ENCODE measurements around the gene SEC24A.
"Not testable (repeated sequence)": the region's sequence is repeated elsewhere in the genome, so short reads cannot be mapped to it uniquely, and the experiment has no call there.

Gene SEC24A

GRCh38 chr5:134650660-134651059 is 2.1 kb downstream of the SEC24A start:
- DNase-seq (ENCODE audit: low spot score), result not testable (repeated sequence)

GRCh38 chr5:134651531-134651930 is 2.9 kb downstream of the SEC24A start:
- no peak for DNase-seq (ENCODE audit: low spot score)

DNA sequence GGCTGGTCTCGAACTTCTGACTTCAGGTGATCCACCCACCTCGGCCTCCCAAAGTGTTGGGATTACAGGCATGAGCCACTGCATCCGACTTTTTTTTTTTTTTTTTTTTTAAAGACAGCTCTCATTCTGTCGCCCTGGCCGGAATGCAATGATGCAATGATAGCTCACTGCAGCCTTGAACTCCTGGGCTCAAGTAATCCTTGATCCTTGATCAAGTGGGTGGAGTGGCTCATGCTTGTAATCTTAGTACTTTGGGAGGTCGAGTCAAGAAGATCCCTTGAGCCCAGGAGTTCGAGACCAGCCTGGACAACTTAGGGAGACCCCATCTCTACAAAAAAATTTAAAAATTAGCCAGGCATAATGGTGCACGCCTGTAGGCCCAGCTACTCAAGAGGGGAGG is 8.1 kb downstream of the SEC24A start:
- DNase-seq (ENCODE audit: low spot score), result no peak

- no peak for DNase-seq (ENCODE audit: low spot score)
These were observed 10.9 kb downstream of the SEC24A start for GRCh38 chr5:134659456-134659855.

DNA sequence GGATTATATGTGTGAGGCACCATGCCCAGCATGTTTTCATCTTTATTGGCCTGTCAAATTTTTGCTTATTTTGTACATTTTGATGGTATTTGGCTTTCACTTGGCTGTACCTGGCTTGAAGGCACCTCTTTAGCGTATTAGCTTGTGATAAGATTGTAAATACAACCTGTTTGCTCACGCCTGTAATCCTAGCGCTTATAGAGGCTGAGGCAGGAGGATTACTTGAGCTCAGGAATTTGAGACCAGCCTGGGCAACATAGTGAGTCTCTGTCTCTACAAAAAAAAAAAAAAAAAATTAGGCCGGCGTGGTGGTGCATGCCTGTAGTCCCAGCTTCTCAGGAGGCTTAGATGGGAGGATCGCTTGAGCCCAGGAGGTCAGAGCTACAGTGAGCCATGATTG is 11.3 kb downstream of the SEC24A start:
- no peak for DNase-seq (ENCODE audit: low spot score)

DNA sequence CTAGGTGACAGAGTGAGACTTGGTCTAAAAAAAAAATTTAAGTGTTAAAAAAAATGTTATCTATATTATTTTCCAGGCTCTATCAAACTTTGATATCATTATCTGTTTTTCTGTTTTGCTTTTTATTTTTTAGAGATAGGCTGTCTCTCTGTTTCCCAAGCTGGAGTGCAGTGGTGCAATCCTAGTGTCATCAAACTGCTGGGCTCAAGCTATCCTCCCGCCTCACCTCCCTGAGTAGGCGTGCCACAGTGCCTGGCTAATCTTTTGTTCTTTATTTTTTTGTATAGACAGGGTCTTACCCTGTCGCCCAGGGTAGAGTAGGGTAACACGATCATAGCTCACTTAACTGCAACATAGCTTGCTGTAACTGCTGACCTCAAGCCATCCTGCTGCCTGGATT is 14.4 kb downstream of the SEC24A start:
- no peak for DNase-seq (ENCODE audit: low spot score)

DNA sequence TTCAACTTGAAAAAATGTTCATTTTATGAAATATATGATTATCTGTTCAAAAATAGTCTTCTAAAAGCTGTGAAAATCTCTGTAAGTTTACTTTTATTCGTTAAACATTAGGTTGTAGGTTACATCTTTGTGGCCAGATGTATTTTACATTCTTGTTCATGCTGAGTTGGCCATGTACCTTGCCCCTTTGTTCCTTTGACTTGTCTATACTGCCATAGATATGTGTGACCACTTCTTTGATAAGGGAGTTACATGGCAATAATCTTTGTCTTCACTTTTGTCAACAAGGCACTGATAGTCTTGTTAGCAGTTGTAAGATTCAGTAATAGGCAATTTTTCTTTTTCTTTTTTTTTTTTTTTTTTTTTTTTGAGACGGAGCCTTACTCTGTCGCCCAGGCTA is 15.9 kb downstream of the SEC24A start:
- DNase-seq (ENCODE audit: low spot score), result no peak

- DNase-seq (ENCODE audit: low spot score), result not testable (repeated sequence)
These were observed 25.0 kb downstream of the SEC24A start for GRCh38 chr5:134673546-134673945.

GRCh38 chr5:134677357-134677756 is 28.8 kb downstream of the SEC24A start:
- DNase-seq (ENCODE audit: low spot score), result not testable (repeated sequence)

- DNase-seq (ENCODE audit: low spot score), result not testable (repeated sequence)
These were observed 41.6 kb downstream of the SEC24A start for GRCh38 chr5:134690144-134690543.

DNA sequence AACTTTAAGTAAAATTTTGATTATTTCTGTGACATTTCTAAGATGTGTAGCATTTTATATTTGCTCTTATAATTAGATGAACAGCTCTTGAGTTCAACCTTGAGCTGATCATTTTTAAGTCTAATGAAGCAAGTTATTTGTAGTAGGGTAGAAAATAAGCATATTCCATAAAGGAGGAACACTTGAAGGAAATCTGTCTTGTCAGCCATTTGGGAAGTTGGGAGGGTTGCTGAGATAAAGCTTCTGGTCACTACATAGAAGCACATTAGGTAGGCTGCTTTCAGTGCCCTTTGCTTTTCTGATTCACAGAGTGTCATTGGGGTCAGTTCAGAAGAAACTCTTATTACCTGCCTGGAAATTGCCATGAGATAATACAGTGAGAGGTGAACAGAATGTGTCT is 44.1 kb downstream of the SEC24A start:
- DNase-seq (ENCODE audit: low spot score), result no peak

DNA sequence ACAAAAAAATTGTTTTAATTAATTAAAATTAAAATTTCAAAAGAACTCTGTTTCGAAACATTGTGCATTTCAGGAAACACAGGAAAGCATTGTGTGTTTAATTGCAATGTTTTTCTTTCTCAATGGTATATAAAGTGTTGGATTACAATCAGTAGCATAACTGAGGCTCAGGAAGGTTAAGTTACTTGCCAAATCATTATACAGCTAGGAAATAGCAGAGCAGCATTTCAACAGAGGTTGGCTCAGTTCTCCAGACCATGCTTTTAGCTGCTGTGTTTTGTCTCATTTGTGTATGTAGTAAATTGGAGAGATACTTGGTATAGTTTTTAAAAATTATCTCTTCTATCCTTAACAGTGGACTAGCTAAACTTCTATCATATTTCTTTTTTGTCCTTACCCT is 59.7 kb downstream of the SEC24A start:
- DNase-seq (ENCODE audit: low spot score), result no peak

- DNase-seq (ENCODE audit: low spot score), result no peak
These were observed 65.5 kb downstream of the SEC24A start for GRCh38 chr5:134714120-134714519.

DNA sequence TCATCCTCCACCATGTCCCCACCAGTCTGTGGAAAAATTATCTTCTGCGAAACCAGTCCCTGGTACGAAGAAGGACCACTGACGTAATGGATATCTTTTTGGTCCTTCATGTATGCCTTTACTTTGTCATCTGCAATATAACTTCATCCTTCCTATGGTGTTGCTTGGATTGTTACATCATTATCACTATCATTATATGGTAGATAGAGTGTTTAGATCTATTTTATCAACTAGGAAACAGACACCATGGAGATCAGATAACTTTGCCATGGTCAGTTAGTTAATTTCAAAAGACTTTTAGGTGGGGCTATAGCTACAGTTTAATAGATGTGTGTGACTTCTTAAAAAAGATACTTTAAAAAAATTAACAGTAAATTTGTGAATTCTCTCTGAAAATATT is 66.0 kb downstream of the SEC24A start:
- no peak for DNase-seq (ENCODE audit: low spot score)

DNA sequence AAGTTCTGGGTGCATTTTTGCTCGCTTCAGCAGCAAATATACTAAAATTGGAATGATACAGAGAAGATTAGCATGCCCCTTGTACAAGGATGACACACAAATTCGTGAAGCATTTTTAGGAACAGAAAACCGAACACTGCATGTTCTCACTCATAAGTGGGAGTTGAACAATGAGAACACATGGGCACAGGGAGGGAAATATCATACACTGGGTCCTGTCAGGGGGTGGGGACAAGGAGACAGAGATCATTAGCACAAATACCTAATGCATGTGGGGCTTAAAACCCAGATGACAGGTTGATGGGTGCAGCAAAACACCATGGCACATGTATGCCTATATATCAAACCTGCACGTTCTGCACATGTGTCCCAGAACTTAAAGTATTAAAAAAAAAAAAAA is 66.9 kb downstream of the SEC24A start:
- DNase-seq (ENCODE audit: low spot score), result not testable (repeated sequence)

DNA sequence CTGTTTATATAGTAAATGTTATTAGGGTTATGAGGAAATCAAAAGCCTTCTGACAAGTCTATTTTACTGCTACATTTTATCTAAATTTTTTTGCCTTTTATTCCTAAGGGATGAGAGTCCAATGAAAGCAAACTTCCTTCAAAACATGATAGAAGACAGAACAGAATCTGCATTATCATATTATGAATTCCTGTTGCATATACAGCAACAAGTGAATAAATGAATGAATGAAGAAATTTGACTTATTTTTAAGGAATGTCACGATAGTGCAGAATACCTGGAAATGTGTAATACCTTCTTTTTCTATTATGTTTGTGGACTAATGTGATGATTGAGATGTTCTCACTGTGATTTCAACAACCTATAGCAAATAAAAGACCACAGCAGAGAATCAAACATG is 76.3 kb downstream of the SEC24A start:
- DNase-seq (ENCODE audit: low spot score), result no peak

DNA sequence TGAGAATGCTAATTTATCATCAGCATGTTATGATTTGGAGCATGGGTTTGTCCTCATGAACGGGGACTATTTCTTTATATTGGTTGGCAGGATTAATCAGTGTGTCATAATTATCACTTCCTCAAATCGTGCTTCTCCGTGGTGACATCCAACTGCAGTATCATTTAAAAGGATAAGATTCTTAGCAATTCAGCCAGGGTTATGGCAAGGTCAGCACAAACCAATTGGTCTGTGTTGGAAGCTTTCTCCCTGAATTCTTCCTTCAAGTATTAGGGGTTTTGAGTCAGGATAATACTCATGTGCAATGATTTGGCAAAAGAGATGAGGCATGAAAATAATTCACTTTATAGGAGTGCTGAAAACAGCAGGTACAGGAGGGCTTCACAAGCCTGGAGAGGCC is 84.2 kb downstream of the SEC24A start:
- no peak for DNase-seq (ENCODE audit: low spot score)

- DNase-seq (ENCODE audit: low spot score), result no peak
These were observed 86.7 kb downstream of the SEC24A start for GRCh38 chr5:134735243-134735642.

DNA sequence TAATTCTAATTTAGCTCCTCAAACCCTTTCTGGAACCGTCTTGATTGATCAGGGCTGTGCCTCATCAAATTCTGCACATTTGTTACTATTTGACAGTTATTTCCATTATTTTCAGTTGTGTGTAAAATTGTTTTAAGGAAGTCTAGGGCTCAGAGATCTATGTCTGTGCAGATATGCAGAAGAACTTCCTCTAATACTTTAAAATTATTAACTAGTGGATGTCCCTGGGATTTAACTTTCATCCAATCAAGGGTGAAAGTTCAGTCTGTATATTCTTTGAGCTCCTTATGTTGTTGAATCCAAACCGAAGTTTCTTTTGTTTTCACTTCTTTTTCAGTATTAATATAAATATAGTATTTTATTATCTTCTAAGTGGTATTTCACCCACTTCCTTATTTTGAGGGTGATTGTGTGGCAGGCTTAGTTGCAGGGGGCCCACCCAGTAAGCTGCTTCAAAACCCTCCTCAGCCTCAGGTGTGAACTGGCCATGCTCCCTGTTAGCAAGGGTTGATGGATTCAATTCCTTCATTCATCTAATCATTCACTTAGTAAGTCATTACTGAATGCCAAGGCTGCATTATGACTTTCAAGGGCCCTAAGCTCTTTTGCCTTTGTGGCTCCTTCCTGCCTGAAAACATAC is 87.7 kb downstream of the SEC24A start:
- DNase-seq (ENCODE audit: low spot score), result no peak

- peak; percentile 96 for DNase-seq (ENCODE audit: low spot score)
These were observed 89.8 kb downstream of the SEC24A start, which contains the start of gene CAMLG for GRCh38 chr5:134738133-134738962. Gene CAMLG (plus strand): TSS chr5:134738548. CDS start chr5:134738621, 73 bp downstream.

DNA sequence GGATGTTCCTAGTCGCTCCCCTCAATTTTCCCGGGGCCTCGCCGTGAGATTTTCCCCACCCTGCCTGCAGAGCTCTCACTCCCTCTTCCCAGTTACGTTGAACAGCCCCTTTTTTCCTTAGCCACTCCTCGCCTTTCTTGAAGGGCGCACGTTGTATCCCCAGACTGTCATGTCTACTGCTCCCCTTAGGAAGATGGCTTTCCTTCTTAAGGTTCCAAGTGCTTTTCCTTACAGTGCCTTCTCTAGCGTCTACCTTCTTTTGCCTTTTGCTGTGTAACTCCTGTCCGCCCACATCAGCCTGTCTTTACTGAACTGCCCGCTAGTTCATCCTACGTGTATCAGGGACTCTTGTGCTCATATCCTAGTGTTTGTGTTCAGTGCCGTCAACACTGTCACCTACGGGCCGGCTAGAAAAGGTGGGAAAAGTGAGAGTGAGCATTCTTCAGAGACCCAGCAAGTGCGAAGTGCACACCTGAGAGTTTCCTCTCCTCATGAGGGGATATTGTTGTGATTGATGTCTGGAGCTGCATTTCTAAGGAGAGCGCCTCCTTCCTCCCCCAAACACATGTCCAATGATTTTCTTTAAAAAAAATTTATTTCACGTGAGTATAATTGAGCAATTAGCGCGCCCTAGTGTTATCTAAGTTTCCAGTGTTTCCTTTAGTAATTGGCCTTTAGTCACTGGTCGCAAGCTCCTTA is 90.5 kb downstream of the SEC24A start:
- DNase-seq (ENCODE audit: low spot score), result peak; percentile 49

- DNase-seq (ENCODE audit: low spot score), result no peak
These were observed 92.5 kb downstream of the SEC24A start for GRCh38 chr5:134741052-134741451.

DNA sequence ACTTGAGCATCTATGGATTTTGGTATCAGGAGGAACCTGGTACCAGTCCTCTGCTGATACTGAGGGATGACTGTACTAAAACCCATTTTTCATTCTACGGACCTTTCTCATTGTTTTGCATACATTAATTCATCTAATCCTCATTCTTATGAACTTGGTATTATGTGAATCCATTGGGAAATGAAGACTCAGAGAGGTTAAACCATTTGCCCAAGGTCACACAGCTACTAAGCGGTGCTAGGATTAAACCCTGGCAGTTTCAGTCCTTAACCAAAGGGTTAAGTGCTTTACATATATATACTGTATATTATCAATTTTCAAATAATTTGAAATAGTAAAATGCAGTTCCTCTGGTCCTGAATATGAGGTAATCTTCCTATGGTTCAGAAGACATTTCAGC is 93.5 kb downstream of the SEC24A start:
- DNase-seq (ENCODE audit: low spot score), result no peak
